K562 (cell line): Measurements from ENCODE around the gene SIRT7. TPM values are rescaled to one million over a fixed set of nuclear protein-coding genes. Genes with fewer than 3 reads are reported as not detected.
A peak's percentile ranks its signal among the peaks of the same experiment; 100 is the strongest.

Experiments used
- ATAC-seq: fragments of 200-7000 bp; cut with Tn5 transposase; 3 replicates; pipeline ENCODE4 v1.9.1; 2020; ENCODE audit warnings: moderate library complexity
- BruUV-seq: library from RNA; stranded (reverse); fragments of 400-500 nt; replicated peaks from 2 replicates; lab custom pipeline; 2021; lab: Mats Ljungman, UMichigan
- CTCF ChIA-PET: fragments of 300-600 bp; formaldehyde crosslinking; extraction: SDS; loops from one replicate; lab custom pipeline; 2021; ENCODE audit warnings: low intra/inter-chr PET ratio; lab: Yijun Ruan, JAX
- POLR2A ChIA-PET: fragments of 300-600, 350-650 bp; sonication (Branson Sonifier 250); formaldehyde crosslinking; extraction: SDS; loops from one replicate; lab custom pipeline; 2021; ENCODE audit warnings: antibody characterized with exemption, inconsistent platforms; lab: Yijun Ruan, JAX
- DNase-seq, 4 experiments: peaks; one replicate each; pipeline versions ENCODE4 v3.0.0 to v3.0.0-alpha.2; 2011 to 2018; ENCODE audit warnings: low spot score in 3 of 4, mixed read lengths in 3 of 4; ENCODE audit errors: extremely low read depth in 1 of 4
- FAIRE-seq: peaks from 2 replicates; lab custom pipeline; 2011; peaks lifted over from hg19 to GRCh38; lab: Jason Lieb, UNC
- H2AFZ ChIP-seq: 2 replicates; pipeline ENCODE4 v1.6.0; 2011; ENCODE audit warnings: low read depth, low read length, control low read depth, inconsistent platforms
- H3K27ac ChIP-seq: fragments of 200-600 bp; 3 replicates; pipeline ENCODE4 v1.8.0; 2011; ENCODE audit warnings: low read depth, mild to moderate bottlenecking, control low read depth, inconsistent platforms, low read length, moderate library complexity, mixed read lengths; ENCODE audit errors: extremely low read depth
- H3K27me3 ChIP-seq, 2 experiments: fragments of 300-600 bp in 1 of 2; 2 replicates in 1 of 2; 3 replicates in 1 of 2; pipeline versions ENCODE4 v1.6.0 to v1.8.0; 2011; ENCODE audit warnings: inconsistent platforms in 2 of 2, low read length in 2 of 2, mild to moderate bottlenecking in 1 of 2, mixed read lengths in 1 of 2, moderate library complexity in 1 of 2; ENCODE audit not compliant: control insufficient read depth in 2 of 2, insufficient read depth in 2 of 2
- H3K36me3 ChIP-seq: fragments of 300-600 bp; 3 replicates; pipeline ENCODE4 v1.8.0; 2011; ENCODE audit warnings: mild to moderate bottlenecking, low read length, inconsistent platforms; ENCODE audit not compliant: control insufficient read depth, insufficient read depth
- H3K4me1 ChIP-seq, 2 experiments: fragments of 200-600 bp in 1 of 2; replicated peaks in 1 of 2; 2 replicates in 1 of 2; 3 replicates in 1 of 2; pipeline versions ENCODE4 v1.5.1 to v1.8.0; 2011; ENCODE audit warnings: inconsistent platforms in 2 of 2, low read length in 2 of 2, mild to moderate bottlenecking in 1 of 2, mixed read lengths in 1 of 2, moderate library complexity in 1 of 2; ENCODE audit not compliant: control insufficient read depth in 2 of 2, insufficient read depth in 2 of 2
- H3K4me2 ChIP-seq: 2 replicates; pipeline ENCODE4 v1.6.1; 2011; ENCODE audit warnings: low read length, control low read depth, inconsistent platforms, mixed read lengths; ENCODE audit not compliant: insufficient read depth
- H3K4me3 ChIP-seq: fragments of 200-600 bp; sonication (generic), shearing (Covaris generic); 2 replicates; pipeline ENCODE4 v1.5.1; 2016; ENCODE audit warnings: control low read depth, inconsistent platforms
- H3K79me2 ChIP-seq: fragments of 200-600 bp; 3 replicates; pipeline ENCODE4 v1.8.0; 2011; ENCODE audit warnings: low read length, inconsistent platforms; ENCODE audit not compliant: control insufficient read depth, insufficient read depth
- H3K9ac ChIP-seq, 2 experiments: 2 replicates each; pipeline versions ENCODE4 v1.6.0 to v1.6.1; 2011; ENCODE audit warnings: low read depth in 2 of 2, low read length in 2 of 2, control low read depth in 1 of 2, inconsistent platforms in 1 of 2, mild to moderate bottlenecking in 1 of 2, mixed read lengths in 1 of 2; ENCODE audit not compliant: insufficient read depth in 1 of 2
- H3K9me1 ChIP-seq: one replicate; pipeline ENCODE4 v1.6.0; 2011; ENCODE audit warnings: inconsistent platforms, mild to moderate bottlenecking, low read length, moderate library complexity; ENCODE audit not compliant: control insufficient read depth, insufficient read depth
- H3K9me3 ChIP-seq: replicated peaks from 2 replicates; pipeline ENCODE4 v1.5.1; 2011; ENCODE audit warnings: low read depth, low read length, inconsistent platforms; ENCODE audit not compliant: control insufficient read depth, insufficient read depth
- H4K20me1 ChIP-seq: replicated peaks from 2 replicates; pipeline ENCODE4 v1.6.1; 2011; ENCODE audit warnings: low read length, inconsistent platforms, mixed read lengths; ENCODE audit not compliant: control insufficient read depth, insufficient read depth
- BCL6 ChIP-seq: fragments of 250-450 bp; sonication (Bioruptor Pico); IDR thresholded peaks from 2 replicates; pipeline ENCODE4 v1.4.0; 2020
- CHD1 ChIP-seq: fragments of 200-600 bp; sonication (generic); IDR thresholded peaks from one replicate; pipeline ENCODE4 v1.6.1; 2012; ENCODE audit warnings: mild to moderate bottlenecking, moderate library complexity, low read length, inconsistent platforms
- KDM5B ChIP-seq: fragments of 200-600 bp; sonication (generic); IDR thresholded peaks from 2 replicates; pipeline ENCODE4 v1.6.1; 2012; ENCODE audit warnings: low read depth, mild to moderate bottlenecking, moderate library complexity, low read length, control low read depth, inconsistent platforms; ENCODE audit not compliant: insufficient replicate concordance
- KLF13 ChIP-seq: fragments of 450-650 bp; IDR thresholded peaks from 2 replicates; pipeline ENCODE4 v1.6.1; 2016; ENCODE audit warnings: missing genetic modification characterization, low read depth, mild to moderate bottlenecking, missing compliant biosample characterization, moderate library complexity, borderline replicate concordance
- LCOR ChIP-seq: sonication (generic); formaldehyde crosslinking; IDR thresholded peaks from 2 replicates; pipeline ENCODE4 v1.8.0; 2022; ENCODE audit warnings: mild to moderate bottlenecking, missing genetic modification reagents
- MTF1 ChIP-seq: fragments of 250-450 bp; sonication (Bioruptor Pico); IDR thresholded peaks from 2 replicates; pipeline ENCODE4 v1.9.0; 2021; ENCODE audit warnings: moderate library complexity, mild to moderate bottlenecking, inconsistent platforms, borderline replicate concordance
- NFE2 ChIP-seq: IDR thresholded peaks from 2 replicates; pipeline ENCODE4 v1.6.1; 2014; ENCODE audit warnings: antibody characterized with exemption, low read depth
- PHF8 ChIP-seq: fragments of 200-600 bp; sonication (generic); IDR thresholded peaks from 2 replicates; pipeline ENCODE4 v1.6.1; 2012; ENCODE audit warnings: mixed run types, mild to moderate bottlenecking, inconsistent platforms, low read length, moderate library complexity, borderline replicate concordance
- ZBTB1 ChIP-seq: sonication (generic); formaldehyde crosslinking; IDR thresholded peaks from 2 replicates; pipeline ENCODE4 v1.8.1; 2023; ENCODE audit warnings: missing genetic modification reagents, low read depth, mild to moderate bottlenecking, borderline replicate concordance
- ZFX ChIP-seq: sonication (generic); formaldehyde crosslinking; IDR thresholded peaks from 2 replicates; pipeline ENCODE4 v1.8.0; 2022; ENCODE audit warnings: mild to moderate bottlenecking, missing genetic modification reagents, moderate library complexity
- WGBS: fragments of 100-300 bp; shearing (Covaris generic); methylation state at CpG from one replicate; pipeline ENCODE4 v1.1.6; 2016; ENCODE audit warnings: low coverage, mixed read lengths; ENCODE audit not compliant: insufficient coverage; ENCODE audit errors: missing lambda C conversion rate; 5-methylcytosine and 5-hydroxymethylcytosine counted together
- in situ Hi-C: fragments of 300-500 bp; cut with MboI; formaldehyde crosslinking; loops from 4 replicates; pipeline ENCODE4 v1.15.0; 2018; ENCODE audit warnings: inconsistent platforms, mixed read lengths
- intact Hi-C: fragments of 100-400 bp; cut with micrococcal nuclease; formaldehyde crosslinking; loops from 2 replicates; pipeline ENCODE4 v1.14.2; 2022
- polyA plus RNA-seq, 8 experiments: library from polyadenylated mRNA; depleted of rRNA in 4 of 8; stranded (reverse) in 5 of 8; unstranded in 3 of 8; fragments of >200 nt; fragmentation: Nextera tagmentation in 2 of 8; fragmentation: Illumina TruSeq in 1 of 8; extraction: Ambion mirVana in 2 of 8; extraction: Trizol in 1 of 8; gene quantifications; 2 replicates each; pipeline versions ENCODE4 v1.2.1 to v1.2.3, GENCODE V29; 2011 to 2014; ENCODE audit warnings: inconsistent platforms in 1 of 8, missing spikeins in 1 of 8
- total RNA-seq, 7 experiments: library from RNA; depleted of rRNA in 6 of 7; stranded (reverse); fragments of >200 nt in 6 of 7; fragmentation: Illumina TruSeq in 2 of 7; extraction: Trizol in 2 of 7; gene quantifications; 2 replicates each; pipeline versions ENCODE4 v1.2.1 to v1.2.3, GENCODE V29; 2011 to 2021; ENCODE audit warnings: low replicate concordance in 1 of 7
- TF ChIP-seq, protein P1 (sequence below): IDR thresholded peaks from 3 replicates; pipeline ENCODE4 v1.6.1; 2011; ENCODE audit warnings: borderline replicate concordance, mild to moderate bottlenecking; ENCODE audit not compliant: insufficient read length, insufficient read depth
- TF ChIP-seq, protein P2 (sequence below): sonication (generic); formaldehyde crosslinking; IDR thresholded peaks from 2 replicates; pipeline ENCODE4 v1.8.1; 2023; ENCODE audit warnings: mild to moderate bottlenecking, missing genetic modification reagents

SIRT7 gene
- total and polyA plus RNA-seq, 9 of the 15 experiments (the other 6 are each of a cell fraction or from before 2014, with no cell fraction given) = 1.6 to 54.8 (median 20.3) TPM

DNA sequence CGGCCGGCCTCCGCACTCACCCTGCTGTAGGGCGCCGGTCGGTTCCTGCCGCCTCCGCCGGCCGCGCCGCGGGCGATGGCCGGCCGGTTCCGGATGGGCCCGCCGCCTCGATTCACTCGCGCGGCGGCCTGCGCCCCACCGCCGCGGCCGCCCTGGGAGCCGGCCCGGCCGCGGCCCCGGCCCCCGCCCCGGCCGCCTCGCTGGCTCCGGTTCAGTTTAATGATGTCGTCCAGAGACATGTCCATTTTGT, 26.7 kb downstream of the SIRT7 start (continued):
- TF ChIP-seq PHF8 = peak; percentile 38; the same call in 1 of the 2 replicates

DNA sequence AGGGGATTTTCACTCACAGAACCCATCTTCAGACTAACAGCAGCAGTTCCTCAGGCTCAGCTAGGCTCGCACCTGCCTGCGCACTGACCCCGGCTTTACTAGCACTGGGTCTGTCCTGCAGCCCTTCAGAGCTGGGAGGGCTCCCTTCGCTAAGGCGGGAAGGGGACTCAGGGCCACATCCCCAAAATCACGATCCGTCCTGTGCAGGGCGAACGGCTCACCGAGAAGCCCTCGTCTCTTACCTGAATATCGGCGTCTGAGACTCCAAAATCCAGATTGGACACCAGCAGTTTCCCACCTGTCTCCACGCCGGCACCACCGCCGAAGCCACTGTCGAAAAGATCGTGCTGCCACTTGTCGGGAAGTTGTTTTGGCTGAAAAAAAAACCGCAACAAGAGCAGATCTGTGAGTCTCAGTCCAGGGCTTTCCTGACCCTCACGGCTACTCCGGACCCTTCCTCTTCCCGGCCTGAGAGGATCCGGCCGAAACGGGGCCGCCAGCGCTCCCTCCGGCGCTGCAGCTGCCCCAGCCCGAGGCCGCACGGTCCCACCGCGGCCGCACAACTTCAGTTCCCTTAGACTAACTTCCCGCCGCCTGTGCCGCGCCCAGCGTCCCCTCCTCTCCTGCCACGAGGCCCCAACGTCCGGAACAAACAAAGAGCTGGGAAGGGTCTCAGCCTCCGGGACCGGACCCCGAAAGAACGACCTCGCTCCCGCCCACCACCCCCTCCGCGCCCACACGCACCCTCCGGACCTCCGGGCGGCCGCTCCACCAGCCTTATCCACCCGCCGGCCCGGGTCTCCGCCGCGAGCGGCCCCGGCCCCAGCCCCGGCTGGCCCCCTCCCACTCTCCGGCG, 27.3 kb downstream of the SIRT7 start:
- ATAC-seq (0 out of 3 replicates have a peak, but pooled peaks have one; percentile 5), DNase-seq (peak in 3 of 4 experiments; percentile 48 to 81 (median 80)), FAIRE-seq (peak; percentile 55)
- ChIA-PET CTCF (no interaction called here), POLR2A (interaction anchor here (1.1 to 10.5 kb wide), 3 partner anchors 8 to 21 kb away, joined by 3 to 85 read pairs (median 3); no protein-coding TSS in a partner anchor)
- H3K9me1 ChIP-seq = peaks cover 8% of the 10 kb centered on the region
- peaks cover 12 to 46% of the 10 kb centered on the region in 2 experiments; a peak in 4 of 5 replicates for H3K4me1 ChIP-seq
- H3K27me3 ChIP-seq = no peaks in the 10 kb centered on the region
- peak overlapping the region; percentile 93 to 96 for H3K9ac ChIP-seq
- BruUV-seq = TSS peak; percentile 40
- WGBS = 1% methylated on average over 33 of the region's 69 CpGs
- H3K4me3 ChIP-seq = peak overlapping the region; percentile 73
- peak overlapping the region; percentile 91 for H3K4me2 ChIP-seq
- peaks cover 73% of the 10 kb centered on the region for H3K36me3 ChIP-seq
- peaks cover 82% of the 10 kb centered on the region for H3K79me2 ChIP-seq
- intact Hi-C loops = no loop called here
- in situ Hi-C loops = no loop called here
- peak overlapping the region; percentile 97 for H3K27ac ChIP-seq
- no peaks in the 10 kb centered on the region for H4K20me1 ChIP-seq
- H2AFZ ChIP-seq = no peak overlapping the region
- no peaks in the 10 kb centered on the region for H3K9me3 ChIP-seq
- TF ChIP-seq ZBTB1 (CRISPR knock-in tag) = no peak
- TF ChIP-seq BCL6 (CRISPR knock-in tag) = no peak
- peak; percentile 23 for TF ChIP-seq KDM5B
- TF ChIP-seq, protein P1, sequence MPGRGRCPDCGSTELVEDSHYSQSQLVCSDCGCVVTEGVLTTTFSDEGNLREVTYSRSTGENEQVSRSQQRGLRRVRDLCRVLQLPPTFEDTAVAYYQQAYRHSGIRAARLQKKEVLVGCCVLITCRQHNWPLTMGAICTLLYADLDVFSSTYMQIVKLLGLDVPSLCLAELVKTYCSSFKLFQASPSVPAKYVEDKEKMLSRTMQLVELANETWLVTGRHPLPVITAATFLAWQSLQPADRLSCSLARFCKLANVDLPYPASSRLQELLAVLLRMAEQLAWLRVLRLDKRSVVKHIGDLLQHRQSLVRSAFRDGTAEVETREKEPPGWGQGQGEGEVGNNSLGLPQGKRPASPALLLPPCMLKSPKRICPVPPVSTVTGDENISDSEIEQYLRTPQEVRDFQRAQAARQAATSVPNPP = no peak
- peak; percentile 96 for TF ChIP-seq CHD1
- no peak for TF ChIP-seq MTF1
- no peak for TF ChIP-seq KLF13 (tag)
- TF ChIP-seq ZFX (CRISPR knock-in tag) = no peak
- 0 out of 2 replicates have a peak, but pooled peaks have one; percentile 48 for TF ChIP-seq LCOR (CRISPR knock-in tag)
- TF ChIP-seq, protein P2, sequence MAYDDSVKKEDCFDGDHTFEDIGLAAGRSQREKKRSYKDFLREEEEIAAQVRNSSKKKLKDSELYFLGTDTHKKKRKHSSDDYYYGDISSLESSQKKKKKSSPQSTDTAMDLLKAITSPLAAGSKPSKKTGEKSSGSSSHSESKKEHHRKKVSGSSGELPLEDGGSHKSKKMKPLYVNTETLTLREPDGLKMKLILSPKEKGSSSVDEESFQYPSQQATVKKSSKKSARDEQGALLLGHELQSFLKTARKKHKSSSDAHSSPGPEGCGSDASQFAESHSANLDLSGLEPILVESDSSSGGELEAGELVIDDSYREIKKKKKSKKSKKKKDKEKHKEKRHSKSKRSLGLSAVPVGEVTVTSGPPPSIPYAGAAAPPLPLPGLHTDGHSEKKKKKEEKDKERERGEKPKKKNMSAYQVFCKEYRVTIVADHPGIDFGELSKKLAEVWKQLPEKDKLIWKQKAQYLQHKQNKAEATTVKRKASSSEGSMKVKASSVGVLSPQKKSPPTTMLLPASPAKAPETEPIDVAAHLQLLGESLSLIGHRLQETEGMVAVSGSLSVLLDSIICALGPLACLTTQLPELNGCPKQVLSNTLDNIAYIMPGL (CRISPR knock-in tag) = no peak; the same call in 1 of the 2 replicates
- no peak for TF ChIP-seq NFE2
